GM18861 (cell line): ENCODE data around the gene EGF.
"Not testable (repeated sequence)": the region's sequence is repeated elsewhere in the genome, so short reads cannot be mapped to it uniquely, and the experiment has no call there.

ENCODE experiments used
- ATAC-seq: cut with Tn5 transposase; IDR thresholded peaks from one replicate; pipeline ENCODE4 v1.9.1; 2021; ENCODE audit not compliant: unreplicated experiment

The EGF gene

GRCh38 chr4:109913596-109914241 is 1.0 kb downstream of the EGF start:
- no peak for ATAC-seq

GRCh38 chr4:109914322-109914721 is 1.6 kb downstream of the EGF start:
- no peak for ATAC-seq

GRCh38 chr4:109915385-109916026 is 2.8 kb downstream of the EGF start:
- ATAC-seq, result no peak

GRCh38 chr4:109916027-109916409 is 3.3 kb downstream of the EGF start:
- ATAC-seq, result no peak

GRCh38 chr4:109921384-109921808 is 8.7 kb downstream of the EGF start:
- no peak for ATAC-seq

GRCh38 chr4:109925396-109925795 is 12.7 kb downstream of the EGF start:
- no peak for ATAC-seq

GRCh38 chr4:109928327-109929045 is 15.8 kb downstream of the EGF start:
- no peak for ATAC-seq

- ATAC-seq, result no peak
Observed at GRCh38 chr4:109930464-109930863, 17.8 kb downstream of the EGF start.

GRCh38 chr4:109930872-109931271 is 18.2 kb downstream of the EGF start:
- ATAC-seq, result no peak

- no peak for ATAC-seq
Observed at GRCh38 chr4:109931318-109931717, 18.6 kb downstream of the EGF start.

GRCh38 chr4:109937352-109937751 is 24.7 kb downstream of the EGF start:
- not testable (repeated sequence) for ATAC-seq

GRCh38 chr4:109939190-109939589 is 26.5 kb downstream of the EGF start:
- ATAC-seq, result no peak

GRCh38 chr4:109942292-109942926 is 29.7 kb downstream of the EGF start:
- ATAC-seq, result no peak

- ATAC-seq, result no peak
Observed at GRCh38 chr4:109943745-109944144, 31.1 kb downstream of the EGF start.

GRCh38 chr4:109944591-109944990 is 31.9 kb downstream of the EGF start:
- ATAC-seq, result no peak

GRCh38 chr4:109945056-109945455 is 32.4 kb downstream of the EGF start:
- ATAC-seq, result no peak

GRCh38 chr4:109946120-109946519 is 33.4 kb downstream of the EGF start:
- no peak for ATAC-seq

GRCh38 chr4:109947457-109947856 is 34.8 kb downstream of the EGF start:
- peak; percentile 56 for ATAC-seq

- peak; percentile 36 for ATAC-seq
Observed at GRCh38 chr4:109947918-109948317, 35.2 kb downstream of the EGF start.

- ATAC-seq, result not testable (repeated sequence)
Observed at GRCh38 chr4:109949099-109949718, 36.5 kb downstream of the EGF start.

- no peak for ATAC-seq
Observed at GRCh38 chr4:109952612-109953011, 39.9 kb downstream of the EGF start.
